GM21390 (cell line): ENCODE measurements around the gene EPHA2.

Experiments used
- ATAC-seq: cut with Tn5 transposase; IDR thresholded peaks from one replicate; pipeline ENCODE4 v1.9.1; 2021; ENCODE audit not compliant: unreplicated experiment

EPHA2 gene

DNA sequence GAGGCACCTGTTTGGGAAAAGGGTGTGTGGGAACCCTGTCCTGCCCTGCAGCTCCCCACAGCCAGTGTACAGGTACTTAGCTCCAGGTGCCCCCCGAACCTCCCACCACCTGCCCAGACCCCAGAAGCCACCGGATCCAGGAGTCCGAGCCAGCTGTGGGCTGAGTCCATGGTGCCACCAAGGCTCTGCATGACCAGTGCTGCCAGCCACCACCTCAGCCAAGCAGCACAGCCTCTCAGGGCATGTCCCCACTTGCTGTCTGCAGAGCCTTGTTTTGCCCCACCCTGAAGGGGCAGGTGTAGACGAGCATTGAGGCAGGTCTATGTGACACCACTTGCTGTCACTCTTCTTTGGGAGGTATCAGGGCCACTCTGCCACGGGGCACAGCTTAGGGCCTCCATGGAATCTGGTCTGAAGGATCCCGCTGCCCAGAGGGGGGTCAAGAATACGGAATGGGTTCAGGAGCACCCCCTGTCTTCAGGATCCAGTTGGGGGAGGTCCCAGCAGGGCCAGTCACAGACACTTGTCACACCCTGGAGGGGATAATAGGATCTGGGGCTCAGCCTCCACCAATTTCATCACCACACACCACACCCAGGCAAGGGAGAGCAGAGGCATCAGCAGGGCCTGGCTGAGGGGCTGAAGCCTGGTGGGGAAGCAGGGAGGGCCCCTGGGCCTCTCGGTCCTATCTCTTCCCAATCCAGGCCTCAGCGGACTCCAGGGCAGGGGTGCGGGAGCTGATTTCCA lies 28.9 kb upstream of the EPHA2 start:
- ATAC-seq: no peak

GRCh38 chr1:16183765-16184556 lies 28.1 kb upstream of the EPHA2 start:
- no peak for ATAC-seq

- ATAC-seq: no peak
Observed at GRCh38 chr1:16183179-16183578, 27.3 kb upstream of the EPHA2 start.

DNA sequence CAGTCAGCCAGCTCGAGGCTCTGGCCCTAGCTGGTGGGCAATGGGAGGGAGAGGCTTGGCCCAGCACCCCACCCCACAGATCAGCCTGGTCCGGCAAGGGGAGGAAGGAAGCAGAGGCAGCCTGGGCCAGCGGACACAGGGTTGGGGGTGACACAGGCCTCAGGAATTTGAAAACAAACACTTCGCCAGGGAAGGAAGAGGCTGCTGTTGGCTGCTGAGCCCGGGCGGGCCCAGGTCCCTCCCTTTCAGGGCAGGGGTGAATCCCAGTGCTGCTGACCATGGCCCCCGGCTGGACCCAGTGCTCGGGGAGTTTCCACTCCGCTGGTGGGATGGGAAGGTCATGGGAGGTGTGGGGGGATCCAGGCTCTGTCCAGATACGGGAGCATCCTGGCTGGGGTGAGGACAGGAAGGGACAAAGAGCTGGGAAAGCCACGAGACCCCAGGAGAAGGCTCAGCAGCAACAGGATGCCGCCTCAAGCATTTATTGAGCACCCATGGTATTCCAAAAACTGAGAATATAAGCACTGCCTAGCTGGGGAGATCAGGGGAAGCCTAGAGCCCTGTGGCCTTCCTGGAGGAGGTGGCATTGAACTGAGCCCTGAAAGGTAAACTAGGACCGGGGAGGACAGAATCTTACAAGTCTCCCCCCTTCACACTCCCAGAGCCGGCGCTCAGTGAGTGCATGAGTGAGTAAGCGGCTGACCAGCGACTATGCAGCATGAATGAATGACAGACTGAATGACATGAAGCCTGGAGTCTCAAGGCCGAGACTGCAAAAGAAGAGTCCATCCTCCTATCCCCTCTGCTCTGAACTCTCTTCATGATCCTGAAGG lies 26.2 kb upstream of the EPHA2 start:
- ATAC-seq: no peak

DNA sequence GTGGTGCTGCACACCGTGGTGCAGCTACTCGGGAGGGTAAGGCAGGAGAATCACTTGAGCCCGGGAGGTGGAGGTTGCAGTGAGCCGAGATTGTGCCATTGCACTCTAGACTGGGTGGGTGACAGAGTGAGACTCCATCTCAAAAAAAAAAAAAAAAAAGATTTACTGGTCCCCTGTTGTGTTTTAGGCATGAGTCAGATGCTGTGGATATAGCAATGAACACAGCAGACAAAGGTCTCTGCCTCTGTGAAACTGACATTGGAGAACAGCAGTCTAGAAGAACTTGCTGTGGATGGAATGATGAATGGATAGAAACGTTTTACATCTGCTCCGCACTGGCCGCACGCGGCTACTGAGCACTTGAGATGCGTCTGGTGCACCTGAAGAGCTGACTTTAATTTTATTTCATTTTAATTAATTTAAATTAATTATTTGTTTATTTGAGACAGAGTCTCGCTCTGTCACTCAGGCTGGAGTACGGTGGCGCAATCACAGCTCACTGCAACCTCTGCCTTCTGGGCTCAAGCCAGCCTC lies 24.5 kb upstream of the EPHA2 start:
- no peak for ATAC-seq

- no peak for ATAC-seq
Observed at GRCh38 chr1:16178596-16179497, 23.0 kb upstream of the EPHA2 start.

DNA sequence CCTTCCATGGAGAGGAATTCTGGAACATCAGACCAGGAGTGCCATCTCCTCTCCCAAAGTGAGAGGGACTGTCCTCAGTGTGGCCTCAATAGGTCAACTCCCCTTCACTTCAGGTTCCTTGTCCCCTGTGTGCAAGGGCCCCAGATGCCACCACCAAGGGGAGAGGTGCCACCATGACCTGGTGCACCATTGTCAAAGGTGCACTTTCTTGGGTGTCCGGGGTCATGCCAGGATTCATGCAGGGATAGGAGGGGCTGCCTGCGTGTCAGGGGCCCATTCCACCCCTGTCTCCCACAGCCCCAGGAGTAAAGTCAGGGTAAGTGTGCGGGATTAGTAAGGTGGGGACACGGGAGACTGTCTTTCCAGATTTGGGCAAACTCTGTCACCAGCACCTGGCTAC lies 21.4 kb upstream of the EPHA2 start:
- ATAC-seq: no peak

DNA sequence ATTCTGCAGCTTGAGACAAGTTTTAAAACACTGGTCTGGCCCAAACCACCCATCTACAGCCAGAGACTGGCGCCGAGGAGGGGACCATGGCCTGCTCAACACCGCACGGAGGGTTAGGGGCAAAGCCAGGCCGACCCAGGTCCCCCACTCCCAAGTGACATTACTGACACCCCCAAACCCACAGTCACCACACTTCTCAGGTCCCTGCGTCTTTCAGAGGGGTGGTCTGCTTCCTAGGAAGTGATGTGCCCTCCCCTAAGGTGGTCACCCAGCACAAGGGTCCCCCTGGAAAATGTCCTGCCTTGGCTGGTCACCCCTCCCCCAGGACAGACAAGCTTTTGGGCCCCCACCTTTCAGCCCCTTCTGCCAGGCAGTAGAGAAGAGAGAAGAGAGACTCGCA lies 20.8 kb upstream of the EPHA2 start:
- no peak for ATAC-seq

GRCh38 chr1:16175610-16176553 lies 20.0 kb upstream of the EPHA2 start:
- no peak for ATAC-seq

DNA sequence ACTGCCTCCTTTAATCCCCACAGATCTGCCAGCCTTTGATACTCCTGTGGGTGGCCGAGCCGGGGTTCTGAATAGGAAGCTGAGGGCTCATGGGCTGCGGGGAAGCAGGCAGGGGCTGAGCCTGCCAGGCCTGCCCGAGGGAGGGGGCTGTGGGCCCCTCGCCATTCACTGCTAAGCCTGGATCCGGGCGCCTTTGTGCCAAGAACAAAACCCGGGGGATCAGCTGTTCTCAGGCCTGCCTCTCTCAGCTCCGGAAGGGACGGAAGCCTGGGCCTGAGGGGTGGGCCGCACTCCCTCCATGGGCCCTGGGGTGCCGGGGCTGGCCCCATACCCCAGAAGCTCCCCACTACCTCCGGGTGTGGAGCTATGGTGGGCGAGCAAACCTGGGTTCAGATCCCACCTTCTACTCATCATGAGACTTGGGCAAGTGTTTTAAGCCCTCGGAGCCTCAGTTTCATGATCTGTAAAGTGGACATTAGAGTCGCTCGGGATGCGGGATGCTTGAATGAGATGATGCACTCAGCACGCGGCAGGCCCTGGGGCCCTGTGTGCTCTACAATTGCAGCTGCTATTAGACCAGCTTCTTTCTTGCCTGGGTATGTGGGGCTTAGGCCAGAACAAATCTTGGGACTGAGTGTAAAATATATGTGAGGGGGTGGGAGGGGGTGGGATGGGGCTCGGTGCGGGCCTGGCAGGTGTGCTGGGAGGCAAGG lies 19.2 kb upstream of the EPHA2 start:
- no peak for ATAC-seq

GRCh38 chr1:16174261-16174868 lies 18.5 kb upstream of the EPHA2 start:
- no peak for ATAC-seq

- no peak for ATAC-seq
Observed at GRCh38 chr1:16173447-16174260, 17.8 kb upstream of the EPHA2 start.

- ATAC-seq: no peak
Observed at GRCh38 chr1:16172964-16173446, 17.1 kb upstream of the EPHA2 start.

- no peak for ATAC-seq
Observed at GRCh38 chr1:16172218-16172830, 16.5 kb upstream of the EPHA2 start.

GRCh38 chr1:16171314-16172151 lies 15.7 kb upstream of the EPHA2 start:
- ATAC-seq: no peak

- no peak for ATAC-seq
Observed at GRCh38 chr1:16170283-16170673, 14.4 kb upstream of the EPHA2 start.
